HG02970 (cell line): ENCODE results near the gene ANKRA2.

Experiments used
- ATAC-seq: cut with Tn5 transposase; IDR thresholded peaks from one replicate; pipeline ENCODE4 v1.9.1; 2021; ENCODE audit warnings: mild to moderate bottlenecking, moderate library complexity, moderate number of reproducible peaks; ENCODE audit not compliant: unreplicated experiment, low FRiP score

Gene ANKRA2

DNA sequence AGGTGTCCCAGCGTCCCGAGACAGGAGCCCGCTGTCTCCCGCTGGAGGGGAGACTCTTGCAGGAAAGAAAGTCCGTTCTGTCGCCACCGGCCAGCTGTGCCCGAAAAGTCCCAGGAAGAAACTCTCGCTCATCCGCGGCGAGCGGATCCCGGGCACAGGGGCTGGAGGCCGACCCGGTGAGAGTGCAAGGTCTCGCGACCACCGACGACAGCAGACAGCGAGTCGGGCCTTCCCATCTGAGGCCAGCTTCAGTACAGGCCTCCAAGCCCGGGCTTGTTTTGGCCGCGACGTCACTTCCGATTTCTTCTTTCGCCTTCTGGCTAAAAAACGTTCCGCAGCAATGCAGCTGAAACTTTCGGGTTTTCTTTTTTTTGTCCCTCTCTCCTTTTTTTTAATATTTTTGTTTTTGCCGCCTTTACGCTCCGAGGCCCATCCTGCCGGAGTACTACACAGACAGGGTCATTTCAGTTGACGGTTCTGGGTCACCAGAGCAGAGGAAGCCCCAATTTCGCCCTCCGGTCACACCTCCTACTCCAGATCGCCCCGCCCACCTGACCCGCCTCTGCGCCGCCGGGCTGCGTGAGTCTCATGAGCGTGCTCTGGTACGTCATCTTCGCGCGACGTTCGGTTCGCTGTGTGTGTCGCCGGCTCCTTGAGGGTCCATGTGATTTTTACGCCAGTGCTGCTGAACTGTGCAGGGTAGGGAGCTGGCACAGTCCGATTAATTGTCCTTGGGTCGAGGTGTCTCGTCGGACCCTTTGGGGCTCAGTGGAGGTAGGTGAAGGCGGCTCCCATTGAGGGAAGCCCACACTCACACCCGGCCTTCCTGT lies at the start of gene ANKRA2, which contains the start of gene UTP15:
ANKRA2 (minus strand) TSS at position 501 of the 830 bp plus-strand sequence. CDS start 2,758 bp downstream, outside the sequence.
UTP15 (plus strand) TSS at position 605 of the 830 bp plus-strand sequence. CDS start 1,602 bp downstream, outside the sequence.
- ATAC-seq: peak; percentile 96

DNA sequence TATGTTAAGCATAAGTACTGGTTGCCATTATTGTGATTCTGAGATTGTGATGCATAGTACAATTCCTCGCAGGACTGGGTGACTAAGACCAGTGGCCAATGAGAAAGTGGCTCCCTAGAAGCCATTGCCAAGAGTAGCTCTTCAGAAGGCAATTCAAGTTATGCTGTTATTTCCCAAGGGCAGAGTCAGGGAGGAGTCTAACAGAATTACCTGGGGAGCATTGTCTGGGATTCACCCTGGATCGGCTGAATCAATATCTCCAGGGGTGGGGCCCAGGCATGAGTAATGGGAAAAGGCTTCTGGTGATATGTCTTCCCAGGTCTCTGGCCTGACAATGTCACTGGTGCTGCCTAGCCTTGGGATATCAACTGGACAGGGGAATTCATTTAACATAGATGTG lies 49.6 kb upstream of the ANKRA2 start:
- ATAC-seq: no peak

DNA sequence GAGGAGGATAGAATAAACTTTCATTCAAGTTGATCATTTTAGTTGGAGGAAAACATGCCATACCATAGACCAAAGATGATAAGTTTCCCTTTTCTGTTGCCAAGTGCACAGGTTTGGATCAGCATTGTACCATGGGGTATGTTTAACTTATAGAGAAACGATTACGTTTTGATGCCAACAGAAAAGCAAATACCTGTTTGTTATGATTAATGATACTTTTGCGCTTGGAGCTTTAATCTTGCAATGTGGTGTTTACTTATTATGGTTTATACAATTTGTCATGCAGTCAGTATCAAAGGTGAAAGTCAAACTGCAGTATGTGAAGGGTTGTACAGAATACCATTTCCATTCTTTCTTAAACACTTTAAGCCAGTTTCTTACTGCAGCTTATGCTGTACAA lies 47.4 kb upstream of the ANKRA2 start:
- ATAC-seq: no peak

- no peak for ATAC-seq
Observed at GRCh38 chr5:73607228-73607627, 41.8 kb upstream of the ANKRA2 start.

DNA sequence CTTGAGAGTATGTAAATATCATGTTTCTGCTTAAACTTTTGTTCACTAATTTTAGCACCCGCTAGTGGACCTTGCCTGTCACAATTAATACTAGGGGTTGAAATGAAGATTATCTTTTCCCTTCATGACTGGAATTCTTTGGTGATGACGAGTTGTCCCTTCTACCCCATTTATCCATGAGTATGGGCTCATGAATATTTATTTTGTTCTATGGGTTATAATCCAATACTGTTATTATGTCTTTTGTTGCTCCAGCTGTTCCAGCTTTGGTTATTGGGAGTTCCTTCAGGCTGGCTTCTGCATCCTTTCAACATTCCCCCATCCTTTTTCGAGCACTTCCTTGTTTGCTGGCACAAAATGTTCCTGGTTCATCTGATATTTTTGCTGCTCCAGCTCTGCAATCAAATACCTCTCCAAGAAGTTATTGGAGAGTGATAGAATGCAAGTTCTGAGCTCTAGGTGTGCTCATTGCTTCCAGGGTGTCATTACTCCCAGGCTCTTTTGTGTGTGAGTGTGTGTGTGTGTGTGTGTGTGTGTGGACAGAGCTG lies 40.8 kb upstream of the ANKRA2 start:
- ATAC-seq: no peak

DNA sequence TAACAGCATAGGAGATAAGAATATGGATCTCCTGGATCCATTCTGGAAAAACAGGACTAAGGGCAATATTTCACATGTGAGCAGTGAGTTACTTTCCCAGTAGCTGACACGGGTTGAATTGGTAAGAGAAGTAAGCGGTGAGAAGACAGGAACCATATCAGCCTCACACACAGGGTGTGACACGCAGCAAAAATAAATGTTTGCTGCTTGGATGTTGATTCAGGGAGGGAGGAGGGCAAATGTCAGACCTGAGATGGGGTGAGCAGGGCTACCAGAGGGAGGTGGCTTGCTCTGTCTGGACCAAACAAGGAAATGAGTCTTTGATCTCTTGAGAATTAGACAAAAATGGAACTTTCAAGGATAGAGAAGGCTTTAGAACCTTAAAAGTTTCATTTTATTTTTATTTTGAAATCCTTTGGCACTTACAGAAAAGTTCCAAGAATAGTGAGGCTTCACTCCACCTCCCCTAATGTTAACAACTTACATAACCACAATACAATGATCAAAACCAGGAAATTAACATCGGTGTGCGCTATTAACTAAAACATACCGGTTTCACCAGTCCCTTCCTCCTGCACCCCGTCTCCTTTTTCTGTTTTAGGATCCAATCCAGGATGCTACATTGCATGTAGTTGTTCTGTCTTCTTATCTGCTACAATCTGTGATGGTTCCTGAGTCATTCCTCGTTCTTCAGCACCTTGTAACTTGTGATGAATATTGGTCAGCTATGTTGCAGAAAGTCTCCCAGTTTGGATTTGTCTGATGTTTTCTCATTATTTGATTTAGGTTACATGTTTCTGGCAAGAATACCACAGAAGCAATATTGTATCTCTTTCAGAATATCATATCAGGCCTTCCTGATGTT lies 40.0 kb upstream of the ANKRA2 start:
- no peak for ATAC-seq

GRCh38 chr5:73603998-73604397 lies 38.6 kb upstream of the ANKRA2 start:
- ATAC-seq: no peak

DNA sequence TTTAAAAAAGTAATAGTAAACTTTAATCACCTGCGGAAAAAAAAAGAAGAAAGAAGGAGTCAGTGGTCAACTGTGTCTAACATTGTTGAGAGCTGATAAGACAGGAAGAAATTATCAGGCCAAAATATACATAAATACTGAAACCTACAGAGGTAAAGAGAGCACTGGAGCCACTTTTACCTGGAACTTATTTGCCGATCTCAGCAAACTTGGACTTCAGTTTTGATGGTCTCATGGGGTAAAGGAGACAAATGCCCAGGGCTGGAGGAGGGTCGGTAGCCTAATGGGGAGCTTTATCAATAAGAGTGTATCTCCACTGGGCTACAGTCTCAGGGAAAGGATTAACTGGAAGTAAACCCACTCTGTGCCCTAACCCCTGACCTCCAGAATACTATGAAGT lies 33.9 kb upstream of the ANKRA2 start:
- ATAC-seq: no peak

DNA sequence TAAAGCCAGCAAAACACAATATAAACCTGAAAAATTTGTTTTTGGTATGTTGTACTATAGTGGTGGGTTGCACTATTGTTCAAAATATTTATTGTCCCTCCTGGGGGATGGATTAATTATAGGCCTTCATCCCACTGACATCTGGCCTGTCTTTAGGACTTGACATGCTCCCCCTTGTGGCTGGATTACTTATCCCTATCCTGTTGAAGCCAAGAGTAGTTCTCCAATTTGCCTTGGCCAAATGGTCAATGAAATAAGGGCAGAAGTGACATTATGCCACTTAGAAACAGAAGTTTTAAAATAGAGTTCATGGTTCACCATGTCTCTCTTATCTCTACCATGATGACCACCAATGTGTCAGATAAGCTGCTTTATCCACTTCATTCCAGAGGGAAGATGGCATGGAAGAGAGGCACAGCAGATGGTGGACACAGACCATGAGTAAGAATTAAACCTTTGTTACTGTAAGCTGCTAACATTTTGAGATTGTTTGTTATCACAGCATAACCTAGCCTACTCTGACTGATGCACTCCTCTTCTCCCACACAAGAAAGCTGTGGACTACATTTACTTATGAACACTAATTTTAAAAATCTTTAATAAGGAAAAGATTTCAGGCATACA lies 31.4 kb upstream of the ANKRA2 start:
- no peak for ATAC-seq

DNA sequence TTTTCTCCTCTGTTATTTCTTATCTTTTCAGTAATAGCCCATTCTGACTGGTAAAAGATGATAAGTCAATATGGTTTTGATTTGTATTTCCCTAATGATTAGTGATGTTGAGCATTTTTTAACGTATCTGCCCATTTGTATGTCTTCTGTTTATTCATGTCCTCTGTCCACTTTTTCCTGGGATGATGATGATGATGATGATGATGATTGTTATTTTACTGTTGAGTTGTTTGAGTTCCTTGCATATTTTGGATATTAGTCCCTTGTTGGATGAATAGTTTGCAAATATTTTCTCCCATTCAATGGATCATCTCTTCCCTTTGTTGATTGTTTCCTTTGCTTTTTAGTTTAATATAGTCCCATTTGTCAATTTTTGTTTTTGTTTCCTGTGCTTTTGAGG lies 27.1 kb upstream of the ANKRA2 start:
- ATAC-seq: no peak

- ATAC-seq: no peak
Observed at GRCh38 chr5:73591698-73592501, 26.5 kb upstream of the ANKRA2 start.

GRCh38 chr5:73591102-73591695 lies 25.8 kb upstream of the ANKRA2 start:
- no peak for ATAC-seq

DNA sequence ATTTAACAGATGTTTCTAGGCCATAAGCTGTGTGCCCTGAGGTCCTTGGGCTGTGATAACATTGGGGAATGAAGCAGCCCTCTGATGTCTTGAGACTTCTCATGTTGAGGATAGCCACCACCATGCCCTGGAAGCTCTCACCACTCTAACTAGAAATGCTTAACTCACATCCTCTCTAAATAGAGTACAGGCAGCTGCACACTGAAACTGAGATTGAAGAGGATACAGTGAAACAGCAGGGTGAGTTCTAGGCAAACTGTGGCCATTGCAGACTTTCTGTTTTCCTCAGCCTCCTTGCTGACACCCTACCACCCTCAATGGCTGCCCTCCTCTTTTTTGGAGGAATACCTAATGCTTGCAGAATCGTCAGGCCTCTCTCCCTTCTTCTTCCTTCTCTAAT lies 22.5 kb upstream of the ANKRA2 start:
- ATAC-seq: no peak

DNA sequence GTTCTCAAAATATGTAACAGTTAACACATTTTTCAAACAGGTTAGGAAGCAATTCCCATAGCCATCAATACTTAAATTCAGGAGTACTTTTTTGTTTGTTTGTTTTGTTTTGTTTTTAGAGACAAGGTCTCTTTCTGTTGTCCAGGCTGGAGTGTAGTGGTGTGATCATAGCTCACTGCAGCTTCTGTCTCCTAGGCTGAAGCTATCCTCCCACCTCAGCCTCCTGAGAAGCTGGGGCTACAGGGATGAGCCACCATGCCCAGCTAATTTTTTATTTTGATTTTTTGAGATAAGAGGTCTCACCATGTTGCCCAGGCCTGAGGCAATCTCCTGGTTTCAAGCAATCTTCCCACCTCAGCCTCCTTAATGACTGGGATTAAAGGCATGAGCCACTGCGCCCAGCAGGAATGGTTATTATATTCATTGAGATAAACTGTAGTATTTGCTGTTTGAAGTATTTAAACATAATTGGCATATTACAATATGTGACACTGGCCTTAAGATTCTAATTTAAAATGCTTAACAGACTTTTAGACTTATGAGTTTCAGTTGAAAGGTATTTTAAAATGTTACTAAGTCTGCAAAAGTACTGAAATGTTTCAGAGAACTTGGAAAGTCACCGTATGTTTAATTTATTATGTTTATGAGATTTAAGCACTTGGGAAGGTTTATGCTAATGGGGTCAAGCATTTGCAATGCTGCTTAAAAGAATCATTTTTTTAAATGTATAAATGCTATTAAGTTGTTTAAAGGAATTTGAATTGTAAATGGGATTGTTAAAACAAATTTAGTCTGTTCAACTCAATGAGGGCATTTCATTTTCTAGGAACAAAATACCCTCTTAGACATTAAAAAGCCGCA lies 17.1 kb upstream of the ANKRA2 start:
- no peak for ATAC-seq

- no peak for ATAC-seq
Observed at GRCh38 chr5:73565969-73566547, 619 bp upstream of the ANKRA2 start.

- no peak for ATAC-seq
Observed at GRCh38 chr5:73564675-73565074, 764 bp downstream of the ANKRA2 start.

- no peak for ATAC-seq
Observed at GRCh38 chr5:73564018-73564417, 1.4 kb downstream of the ANKRA2 start.

GRCh38 chr5:73558950-73559349 lies 6.5 kb downstream of the ANKRA2 start:
- no peak for ATAC-seq
